ENCODE measurements around the gene SMAD5. TPM values are rescaled to one million over a fixed set of nuclear protein-coding genes. Genes with fewer than 3 reads are reported as not detected.

Gene SMAD5
- total RNA-seq, 1 donor from 2014 or later = 61.6 TPM

- no peak for DNase-seq (ENCODE audit: low spot score)
Measured at GRCh38 chr5:136114414-136115125, 18.1 kb upstream of the SMAD5 start.

GRCh38 chr5:136115183-136115865 is 17.3 kb upstream of the SMAD5 start:
- no peak for DNase-seq (ENCODE audit: low spot score)

- no peak for DNase-seq (ENCODE audit: low spot score)
Measured at GRCh38 chr5:136120529-136120928, 12.1 kb upstream of the SMAD5 start.

GRCh38 chr5:136123236-136123768 is 9.3 kb upstream of the SMAD5 start:
- no peak for DNase-seq (ENCODE audit: low spot score)

- no peak for DNase-seq (ENCODE audit: low spot score)
Measured at GRCh38 chr5:136127560-136127959, 5.1 kb upstream of the SMAD5 start.

- no peak for DNase-seq (ENCODE audit: low spot score)
Measured at GRCh38 chr5:136128481-136128880, 4.2 kb upstream of the SMAD5 start.

GRCh38 chr5:136129445-136129844 is 3.2 kb upstream of the SMAD5 start:
- no peak for DNase-seq (ENCODE audit: low spot score)

- DNase-seq (ENCODE audit: low spot score) = no peak
Measured at GRCh38 chr5:136130581-136130980, 2.1 kb upstream of the SMAD5 start.

- DNase-seq (ENCODE audit: low spot score) = no peak
Measured at GRCh38 chr5:136132087-136132486, 558 bp upstream of the SMAD5 start.

- DNase-seq (ENCODE audit: low spot score) = no peak
Measured at GRCh38 chr5:136133222-136133921, 727 bp downstream of the SMAD5 start.

- no peak for DNase-seq (ENCODE audit: low spot score)
Measured at GRCh38 chr5:136133922-136134379, 1.3 kb downstream of the SMAD5 start.

GRCh38 chr5:136134653-136135052 is 2.0 kb downstream of the SMAD5 start:
- no peak for DNase-seq (ENCODE audit: low spot score)

- no peak for DNase-seq (ENCODE audit: low spot score)
Measured at GRCh38 chr5:136135536-136135935, 2.9 kb downstream of the SMAD5 start.

GRCh38 chr5:136137497-136138220 is 5.0 kb downstream of the SMAD5 start:
- no peak for DNase-seq (ENCODE audit: low spot score)

- no peak for DNase-seq (ENCODE audit: low spot score)
Measured at GRCh38 chr5:136141561-136141960, 8.9 kb downstream of the SMAD5 start.

- no peak for DNase-seq (ENCODE audit: low spot score)
Measured at GRCh38 chr5:136143312-136143711, 10.7 kb downstream of the SMAD5 start.

GRCh38 chr5:136143763-136144162 is 11.1 kb downstream of the SMAD5 start:
- no peak for DNase-seq (ENCODE audit: low spot score)

GRCh38 chr5:136145030-136145429 is 12.4 kb downstream of the SMAD5 start:
- DNase-seq (ENCODE audit: low spot score) = no peak

- no peak for DNase-seq (ENCODE audit: low spot score)
Measured at GRCh38 chr5:136146201-136146600, 13.6 kb downstream of the SMAD5 start.

GRCh38 chr5:136147632-136148031 is 15.0 kb downstream of the SMAD5 start:
- DNase-seq (ENCODE audit: low spot score) = no peak

GRCh38 chr5:136149891-136150290 is 17.2 kb downstream of the SMAD5 start:
- DNase-seq (ENCODE audit: low spot score) = no peak

Data from mesenteric fat pad (tissue), 1 donor.